ENCODE measurements around the gene UNC45B. TPM values are rescaled to one million over a fixed set of nuclear protein-coding genes. Genes with fewer than 3 reads are reported as not detected.

Gene UNC45B
- total and polyA plus RNA-seq, 2 of the 4 experiments (the other 2 are of a cell fraction) = not detected

- H3K9me3 ChIP-seq (ENCODE audit: control insufficient read depth, insufficient read depth, low read length) = no peaks in the 10 kb centered on the region; the same call in 1 of the 2 replicates
- H2AK5ac ChIP-seq (ENCODE audit: low read depth, low read length) = no peak overlapping the region
- H3K36me3 ChIP-seq (ENCODE audit: control insufficient read depth, insufficient read depth, low read length) = no peaks in the 10 kb centered on the region
- ATAC-seq (ENCODE audit: low read depth) (no peak), DNase-seq (no peak)
- no peak overlapping the region for H4K5ac ChIP-seq (ENCODE audit: low read depth, low read length)
- no peak overlapping the region for H2BK120ac ChIP-seq (ENCODE audit: low read depth, low read length)
- no peak overlapping the region for H2AFZ ChIP-seq (replicated peaks; ENCODE audit: low read length, poor library complexity)
- H4K8ac ChIP-seq (ENCODE audit: low read depth in 2 of 2, low read length in 2 of 2) = no peak overlapping the region
- no TSS peak for BruUV-seq (replicated peaks)
- H2BK5ac ChIP-seq (ENCODE audit: low read depth, low read length, poor library complexity, severe bottlenecking) = no peak overlapping the region
- H3K4me1 ChIP-seq (ENCODE audit: control insufficient read depth, insufficient read depth, low read length) = peaks cover 5% of the 10 kb centered on the region
- WGBS, 2 experiments (ENCODE audit: extremely low coverage in 2 of 2, insufficient read length in 1 of 2) = 100% methylated on average over 1 of the region's 2 CpGs; no CpG with 5 or more reads in 1 of the 2 experiments
- H3K27me3 ChIP-seq (ENCODE audit: control insufficient read depth, insufficient read depth, low read length) = peaks cover 6% of the 10 kb centered on the region
- dilution Hi-C loops (cut with HindIII; ENCODE audit: low sequenced_read_pairs, unreplicated experiment) = no loop called here
- no peak overlapping the region for H4K91ac ChIP-seq (ENCODE audit: insufficient read depth, low read depth, low read length)
- no peak overlapping the region for H3K14ac ChIP-seq (replicated peaks; ENCODE audit: low read depth, low read length)
- ChIA-PET CTCF (no interaction called here), POLR2A (ENCODE audit: unreplicated experiment) (no interaction called here)
- TF ChIP-seq RCOR1 (IDR thresholded peaks at IDR 0.05; ENCODE audit: insufficient replicate concordance, low read length) = no peak
- H3K4me2 ChIP-seq (ENCODE audit: low read depth, low read length) = no peak overlapping the region
- no peaks in the 10 kb centered on the region for H4K20me1 ChIP-seq (ENCODE audit: insufficient read depth, low read length)
- H3K18ac ChIP-seq (ENCODE audit: low read depth, low read length) = no peak overlapping the region
- H3K23ac ChIP-seq (ENCODE audit: low read depth, low read length) = no peak overlapping the region
- H3K79me1 ChIP-seq (ENCODE audit: low read depth in 1 of 2, low read length in 2 of 2) = no peaks in the 10 kb centered on the region
- intact Hi-C loops (cut with micrococcal nuclease) = no loop called here
- in situ Hi-C loops (cut with MboI; ENCODE audit: low sequenced_read_pairs) = no loop called here
- H2BK20ac ChIP-seq (ENCODE audit: low read depth, low read length) = no peak overlapping the region
- H2BK15ac ChIP-seq (ENCODE audit: low read depth, low read length) = no peak overlapping the region
- no peak overlapping the region for H3K4me3 ChIP-seq (ENCODE audit: insufficient read depth, low read depth, low read length)
- no peak overlapping the region for H3K4ac ChIP-seq (ENCODE audit: low read depth, low read length)
- H3K56ac ChIP-seq (ENCODE audit: extremely low read depth, insufficient read depth, low read length) = no peak overlapping the region
- H3K27ac ChIP-seq (ENCODE audit: insufficient read depth, low read length) = no peak overlapping the region
- no peak overlapping the region for H2AK9ac ChIP-seq (replicated peaks; ENCODE audit: low read depth, low read length, poor library complexity)
- peaks cover 4% of the 10 kb centered on the region; the same call in 1 of the 2 replicates for H3K9me1 ChIP-seq (ENCODE audit: insufficient read depth, low read length)
- H3K9ac ChIP-seq (ENCODE audit: low read depth, low read length) = no peak overlapping the region
Observed at GRCh38 chr17:35235917-35236316, 88.3 kb downstream of the UNC45B start.

Measured in IMR-90 (cell line).